IMR-90 (cell line): ENCODE results near the gene PRM3. TPM values are rescaled to one million over a fixed set of nuclear protein-coding genes. Genes with fewer than 3 reads are reported as not detected.

Experiments used
- ATAC-seq: fragments of 200-7000 bp; cut with Tn5 transposase; 2 replicates; pipeline ENCODE4 v1.9.1; 2020; ENCODE audit warnings: low read depth, mild to moderate bottlenecking, moderate library complexity
- BruUV-seq: library from RNA; stranded (reverse); fragments of 400-500 nt; replicated peaks from 2 replicates; lab custom pipeline; 2021; lab: Mats Ljungman, UMichigan
- CTCF ChIA-PET: fragments of 300-600 bp; formaldehyde crosslinking; extraction: SDS; loops from one replicate; lab custom pipeline; 2021; ENCODE audit warnings: antibody characterized with exemption; lab: Yijun Ruan, JAX
- POLR2A ChIA-PET: fragments of 300-600 bp; sonication (Branson Sonifier 250); formaldehyde crosslinking; loops from one replicate; lab custom pipeline; 2022; ENCODE audit warnings: antibody characterized with exemption; ENCODE audit not compliant: unreplicated experiment; lab: Charles Lee
- DNase-seq: peaks from one replicate; pipeline ENCODE4 v3.0.0; 2013
- H2AFZ ChIP-seq: replicated peaks from 2 replicates; pipeline ENCODE3; 2013; ENCODE audit warnings: low read length, mild to moderate bottlenecking; ENCODE audit not compliant: poor library complexity
- H2AK5ac ChIP-seq: 2 replicates; pipeline ENCODE4 v1.6.1; 2013; ENCODE audit warnings: low read depth, low read length, inconsistent platforms
- H2AK9ac ChIP-seq: replicated peaks from 2 replicates; pipeline ENCODE3; 2013; ENCODE audit warnings: mild to moderate bottlenecking, low read depth, low read length, moderate library complexity; ENCODE audit not compliant: poor library complexity
- H2BK120ac ChIP-seq: 2 replicates; pipeline ENCODE4 v1.6.1; 2013; ENCODE audit warnings: low read depth, low read length, inconsistent platforms
- H2BK15ac ChIP-seq: 3 replicates; pipeline ENCODE4 v1.6.1; 2013; ENCODE audit warnings: low read depth, low read length, inconsistent platforms
- H2BK20ac ChIP-seq: 2 replicates; pipeline ENCODE4 v1.6.1; 2013; ENCODE audit warnings: low read depth, mild to moderate bottlenecking, inconsistent platforms, low read length, moderate library complexity
- H2BK5ac ChIP-seq: 2 replicates; pipeline ENCODE4 v1.6.1; 2013; ENCODE audit warnings: mild to moderate bottlenecking, low read depth, low read length, inconsistent platforms; ENCODE audit not compliant: poor library complexity, severe bottlenecking
- H3K14ac ChIP-seq: replicated peaks from 2 replicates; pipeline ENCODE4 v1.6.1; 2013; ENCODE audit warnings: low read depth, low read length, inconsistent platforms
- H3K18ac ChIP-seq: 2 replicates; pipeline ENCODE4 v1.6.1; 2013; ENCODE audit warnings: low read depth, low read length, control low read depth
- H3K23ac ChIP-seq: 2 replicates; pipeline ENCODE4 v1.6.1; 2013; ENCODE audit warnings: low read depth, low read length, inconsistent platforms
- H3K27ac ChIP-seq: 2 replicates; pipeline ENCODE4 v1.5.1; 2013; ENCODE audit warnings: mild to moderate bottlenecking, control low read depth, low read length; ENCODE audit not compliant: insufficient read depth
- H3K27me3 ChIP-seq: 2 replicates; pipeline ENCODE4 v1.6.1; 2013; ENCODE audit warnings: low read length; ENCODE audit not compliant: control insufficient read depth, insufficient read depth
- H3K36me3 ChIP-seq: 2 replicates; pipeline ENCODE4 v1.6.1; 2013; ENCODE audit warnings: low read length, mixed read lengths; ENCODE audit not compliant: control insufficient read depth, insufficient read depth
- H3K4ac ChIP-seq: 2 replicates; pipeline ENCODE4 v1.6.1; 2013; ENCODE audit warnings: low read depth, low read length, inconsistent platforms
- H3K4me1 ChIP-seq: 2 replicates; pipeline ENCODE4 v1.6.1; 2013; ENCODE audit warnings: low read length, mixed read lengths; ENCODE audit not compliant: control insufficient read depth, insufficient read depth
- H3K4me2 ChIP-seq: 2 replicates; pipeline ENCODE4 v1.6.1; 2013; ENCODE audit warnings: low read depth, mild to moderate bottlenecking, control low read depth, low read length, moderate library complexity
- H3K4me3 ChIP-seq: 2 replicates; pipeline ENCODE4 v1.5.1; 2013; ENCODE audit warnings: low read depth, mild to moderate bottlenecking, control low read depth, low read length, moderate library complexity; ENCODE audit not compliant: insufficient read depth
- H3K56ac ChIP-seq: 2 replicates; pipeline ENCODE4 v1.6.1; 2013; ENCODE audit warnings: low read length, inconsistent platforms; ENCODE audit not compliant: insufficient read depth; ENCODE audit errors: extremely low read depth
- H3K79me1 ChIP-seq, 2 experiments: 2 replicates each; pipeline ENCODE4 v1.6.1; 2013; ENCODE audit warnings: low read length in 2 of 2, inconsistent platforms in 1 of 2, low read depth in 1 of 2
- H3K9ac ChIP-seq: 2 replicates; pipeline ENCODE4 v1.6.1; 2013; ENCODE audit warnings: low read depth, low read length, control low read depth
- H3K9me1 ChIP-seq: 2 replicates; pipeline ENCODE4 v1.6.1; 2013; ENCODE audit warnings: low read length, inconsistent platforms; ENCODE audit not compliant: insufficient read depth
- H3K9me3 ChIP-seq: 2 replicates; pipeline ENCODE4 v1.6.1; 2013; ENCODE audit warnings: low read length; ENCODE audit not compliant: control insufficient read depth, insufficient read depth
- H4K20me1 ChIP-seq: 2 replicates; pipeline ENCODE4 v1.6.1; 2013; ENCODE audit warnings: low read length, inconsistent platforms; ENCODE audit not compliant: insufficient read depth
- H4K5ac ChIP-seq: 2 replicates; pipeline ENCODE4 v1.6.1; 2013; ENCODE audit warnings: mild to moderate bottlenecking, low read depth, low read length, control low read depth
- H4K8ac ChIP-seq, 2 experiments: 2 replicates each; pipeline ENCODE4 v1.6.1; 2013; ENCODE audit warnings: low read depth in 2 of 2, low read length in 2 of 2, control low read depth in 1 of 2, inconsistent platforms in 1 of 2
- H4K91ac ChIP-seq: 2 replicates; pipeline ENCODE4 v1.6.1; 2013; ENCODE audit warnings: low read depth, low read length, inconsistent platforms; ENCODE audit not compliant: insufficient read depth
- ELK1 ChIP-seq: fragments of 150-350 bp; IDR thresholded peaks from 2 replicates; pipeline ENCODE4 v1.6.1; 2016; ENCODE audit warnings: low read depth, mild to moderate bottlenecking, low read length, moderate library complexity, borderline replicate concordance
- WGBS, 2 experiments: methylation state at CpG; one replicate each; pipeline versions ENCODE4 v1.1.5 to v1.1.7; 2013; ENCODE audit warnings: missing lambda C conversion rate in 2 of 2; ENCODE audit not compliant: insufficient read length in 1 of 2; ENCODE audit errors: extremely low coverage in 2 of 2; 5-methylcytosine and 5-hydroxymethylcytosine counted together
- dilution Hi-C: fragments of 300-500 bp; cut with HindIII; formaldehyde crosslinking; loops from one replicate; pipeline ENCODE4 v1.14.3; 2018; ENCODE audit warnings: low sequenced_read_pairs; ENCODE audit not compliant: unreplicated experiment
- in situ Hi-C: fragments of 300-500 bp; cut with MboI; formaldehyde crosslinking; loops from 3 replicates; pipeline ENCODE4 v1.14.3; 2019; ENCODE audit warnings: low sequenced_read_pairs, inconsistent platforms, mixed read lengths
- intact Hi-C: fragments of 100-400 bp; cut with micrococcal nuclease; formaldehyde crosslinking; loops from 2 replicates; pipeline ENCODE4 v1.10.0; 2022
- polyA plus RNA-seq, 3 experiments: library from polyadenylated mRNA; depleted of rRNA; stranded (reverse); fragments of >200 nt; gene quantifications; 2 replicates each; pipeline ENCODE4 v1.2.3, GENCODE V29; 2012; ENCODE audit warnings: low replicate concordance in 1 of 3
- total RNA-seq: library from RNA; depleted of rRNA; stranded (reverse); fragments of >200 nt; gene quantifications from 2 replicates; pipeline ENCODE4 v1.2.3, GENCODE V29; 2012

The PRM3 gene
- total and polyA plus RNA-seq, 2 of the 4 experiments (the other 2 are of a cell fraction), result not detected

GRCh38 chr16:11316331-11317015 lies 43.0 kb upstream of the PRM3 start:
- no TSS peak for BruUV-seq
- H3K9me3 ChIP-seq, result no peaks in the 10 kb centered on the region
- no peak overlapping the region for H3K18ac ChIP-seq
- peak overlapping the region; percentile 93 for H3K4ac ChIP-seq
- no peak overlapping the region for H3K9ac ChIP-seq
- in situ Hi-C loops, result no loop called here
- no peak overlapping the region for H3K27ac ChIP-seq
- H2AFZ ChIP-seq, result peak overlapping the region; percentile 83
- no peaks in the 10 kb centered on the region for H4K20me1 ChIP-seq
- no peaks in the 10 kb centered on the region for H3K36me3 ChIP-seq
- peak overlapping the region; percentile 99 for H2AK5ac ChIP-seq
- peak overlapping the region; percentile 64 to 79; a peak in 3 of 4 replicates for H4K8ac ChIP-seq
- peak overlapping the region; percentile 63 for H3K23ac ChIP-seq
- peaks cover 22% of the 10 kb centered on the region for H3K4me1 ChIP-seq
- peak overlapping the region; percentile 89 for H4K91ac ChIP-seq
- DNase-seq (no peak), ATAC-seq (0 out of 2 replicates have a peak, but pooled peaks have one; percentile 4)
- WGBS, 2 experiments, result 83% methylated on average over 12 of the region's 23 CpGs; no CpG with 5 or more reads in 1 of the 2 experiments
- no peak overlapping the region for H2BK5ac ChIP-seq
- peak overlapping the region; percentile 98; the same call in 2 of the 3 replicates for H2BK15ac ChIP-seq
- intact Hi-C loops, result no loop called here
- no peak overlapping the region for H3K56ac ChIP-seq
- H3K4me2 ChIP-seq, result no peak overlapping the region
- H2AK9ac ChIP-seq, result peak overlapping the region; percentile 93
- H3K9me1 ChIP-seq, result peaks cover 15% of the 10 kb centered on the region
- no peak overlapping the region for H3K4me3 ChIP-seq
- ChIA-PET POLR2A (no interaction called here), CTCF (no interaction called here)
- dilution Hi-C loops, result no loop called here
- no peak for TF ChIP-seq ELK1
- peak overlapping the region; percentile 99 for H2BK120ac ChIP-seq
- H3K14ac ChIP-seq, result peak overlapping the region; percentile 47
- peaks cover 0 to 5% of the 10 kb centered on the region in 2 experiments; a peak in 2 of 4 replicates for H3K79me1 ChIP-seq
- H4K5ac ChIP-seq, result peak overlapping the region; percentile 37
- H2BK20ac ChIP-seq, result peak overlapping the region; percentile 88
- H3K27me3 ChIP-seq, result no peaks in the 10 kb centered on the region
